HG02642 (cell line): ENCODE measurements around the gene CSDE1.
A peak's percentile ranks its signal among the peaks of the same experiment; 100 is the strongest.
"Not testable (repeated sequence)": the region's sequence is repeated elsewhere in the genome, so short reads cannot be mapped to it uniquely, and the experiment has no call there.

Source experiments
- ATAC-seq: cut with Tn5 transposase; IDR thresholded peaks from one replicate; pipeline ENCODE4 v1.9.1; 2021; ENCODE audit warnings: mild to moderate bottlenecking; ENCODE audit not compliant: unreplicated experiment, poor library complexity

CSDE1 gene

GRCh38 chr1:114757455-114758255, at the start of gene CSDE1:
Gene CSDE1, minus strand, starts transcription at chr1:114757984. Its CDS starts 18,094 bp downstream, at chr1:114739890.
- peak; percentile 88 for ATAC-seq

DNA sequence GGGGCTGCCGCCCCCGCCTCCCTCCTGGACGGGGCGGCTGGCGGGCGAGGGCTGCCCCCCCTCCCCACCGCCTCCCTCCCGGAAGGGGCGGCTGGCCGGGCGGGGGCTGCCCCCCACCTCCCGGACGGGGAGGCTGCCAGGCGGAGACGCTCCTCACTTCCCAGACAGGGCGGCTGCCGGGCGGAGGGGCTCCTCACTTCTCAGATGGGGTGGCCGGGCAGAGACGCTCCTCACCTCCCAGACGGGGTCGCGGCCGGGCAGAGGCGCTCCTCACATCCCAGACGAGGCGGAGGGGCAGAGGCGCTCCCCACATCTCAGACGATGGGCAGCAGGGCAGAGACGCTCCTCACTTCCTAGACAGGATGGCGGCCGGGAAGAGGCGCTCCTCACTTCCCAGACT, 46.7 kb upstream of the CSDE1 start:
- not testable (repeated sequence) for ATAC-seq

DNA sequence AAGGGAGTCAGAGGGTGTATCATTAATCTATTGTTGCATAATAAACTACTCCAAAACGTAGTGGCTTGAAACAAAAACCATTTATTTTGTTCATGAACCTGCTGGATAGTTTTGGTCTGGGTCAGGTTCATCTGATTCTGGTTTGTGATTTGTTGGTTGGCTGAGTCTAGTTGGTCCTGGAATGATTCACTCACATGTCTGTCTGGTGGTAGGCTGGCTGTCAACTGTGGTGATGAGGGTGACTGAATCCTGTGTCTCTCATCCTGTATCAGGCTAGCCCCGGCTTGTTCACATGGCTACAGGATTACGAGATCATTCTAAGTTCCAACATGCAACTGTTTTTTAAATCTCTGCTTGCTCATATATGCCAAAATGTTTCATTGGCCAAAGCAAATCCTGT, 45.2 kb upstream of the CSDE1 start:
- ATAC-seq: no peak

- no peak for ATAC-seq
These were observed 36.3 kb upstream of the CSDE1 start for GRCh38 chr1:114794038-114794437.

GRCh38 chr1:114790581-114790980, 32.8 kb upstream of the CSDE1 start:
- not testable (repeated sequence) for ATAC-seq

DNA sequence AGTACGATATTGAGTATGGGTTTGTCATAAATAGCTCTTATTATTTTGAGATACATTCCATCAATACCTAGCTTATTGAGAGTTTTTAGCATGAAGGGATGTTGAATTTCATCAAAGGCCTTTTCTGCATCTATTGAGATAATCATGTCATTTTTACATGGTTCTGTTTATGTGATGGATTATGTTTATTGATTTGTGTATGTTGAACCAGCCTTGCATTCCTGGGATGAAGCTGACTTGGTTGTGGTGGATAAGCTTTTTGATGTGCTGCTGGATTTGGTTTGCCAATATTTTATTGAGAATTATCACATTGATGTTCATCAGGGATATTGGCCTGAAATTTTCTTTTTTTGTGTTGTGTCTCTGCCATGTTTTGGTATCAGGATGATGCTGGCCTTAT, 28.7 kb upstream of the CSDE1 start:
- not testable (repeated sequence) for ATAC-seq

- ATAC-seq: no peak
These were observed 24.7 kb upstream of the CSDE1 start for GRCh38 chr1:114782476-114782875.

- peak; percentile 100 for ATAC-seq
These were observed 22.8 kb upstream of the CSDE1 start, which contains the start of gene SIKE1 for GRCh38 chr1:114780344-114781226. Gene SIKE1, minus strand, starts transcription at chr1:114780685. Its CDS starts 78 bp downstream, at chr1:114780607.

- no peak for ATAC-seq
These were observed 21.9 kb upstream of the CSDE1 start for GRCh38 chr1:114779722-114780121.

DNA sequence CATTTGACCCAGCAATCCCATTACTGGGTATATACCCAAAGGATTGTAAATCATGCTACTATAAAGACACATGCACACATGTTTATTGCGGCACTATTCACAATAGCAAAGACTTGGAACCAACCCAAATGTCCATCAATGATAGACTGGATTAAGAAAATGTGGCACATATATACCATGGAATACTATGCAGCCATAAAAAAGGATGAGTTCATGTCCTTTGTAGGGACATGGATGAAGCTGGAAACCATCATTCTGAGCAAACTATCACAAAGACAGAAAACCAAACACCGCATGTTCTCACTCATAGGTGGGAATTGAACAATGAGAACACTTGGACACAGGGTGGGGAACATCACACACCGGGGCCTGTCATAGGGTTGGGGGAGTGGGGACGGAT, 18.9 kb upstream of the CSDE1 start:
- ATAC-seq: not testable (repeated sequence)

GRCh38 chr1:114771992-114772391, 14.2 kb upstream of the CSDE1 start:
- ATAC-seq: no peak

DNA sequence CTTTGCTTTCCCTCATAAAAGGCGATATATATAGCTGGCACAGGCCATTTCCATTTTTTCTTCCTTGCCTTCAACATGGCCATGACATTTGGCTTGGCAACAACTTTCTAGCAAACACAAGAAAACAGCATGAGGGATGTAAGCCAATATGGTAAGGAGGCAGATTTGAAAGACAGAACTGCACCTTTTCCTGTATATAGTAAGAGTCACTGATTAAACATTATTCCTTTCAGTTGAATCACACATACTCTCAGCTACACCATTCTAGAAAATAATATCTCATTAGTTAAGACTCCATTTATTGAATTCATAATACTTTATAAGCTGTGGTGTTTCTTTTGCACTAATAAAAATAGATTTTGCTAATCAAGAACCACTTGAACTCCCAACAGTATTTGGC, 13.2 kb upstream of the CSDE1 start:
- no peak for ATAC-seq

GRCh38 chr1:114764689-114765088, 6.9 kb upstream of the CSDE1 start:
- no peak for ATAC-seq

- ATAC-seq: no peak
These were observed 560 bp upstream of the CSDE1 start for GRCh38 chr1:114758256-114758832.

DNA sequence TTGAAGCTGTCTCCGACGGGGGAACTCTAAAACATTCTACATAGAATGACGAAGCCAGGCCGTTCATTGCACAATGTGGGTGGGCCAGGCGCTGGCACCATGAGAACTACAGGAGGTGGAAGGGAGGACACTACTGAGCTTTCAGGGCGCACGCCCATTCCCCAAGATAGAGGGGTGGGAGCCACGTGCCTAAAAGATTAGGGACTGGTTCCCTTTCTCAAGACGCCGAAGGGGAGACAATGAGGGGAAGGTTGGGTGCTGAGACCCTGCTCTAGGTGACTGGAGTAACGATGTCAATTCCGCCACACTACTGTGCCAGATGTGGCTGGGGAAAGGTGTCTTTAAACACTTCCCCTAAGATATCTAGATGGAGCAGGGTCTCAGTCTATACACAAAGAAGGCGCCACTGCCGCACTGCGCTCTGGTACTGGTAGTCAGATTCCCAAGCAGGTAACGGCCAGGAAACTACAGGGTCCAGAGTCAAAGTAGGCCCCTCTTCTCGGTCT, 782 bp downstream of the CSDE1 start:
- no peak for ATAC-seq

- peak; percentile 36 for ATAC-seq
These were observed 1.5 kb downstream of the CSDE1 start for GRCh38 chr1:114756009-114756892.

DNA sequence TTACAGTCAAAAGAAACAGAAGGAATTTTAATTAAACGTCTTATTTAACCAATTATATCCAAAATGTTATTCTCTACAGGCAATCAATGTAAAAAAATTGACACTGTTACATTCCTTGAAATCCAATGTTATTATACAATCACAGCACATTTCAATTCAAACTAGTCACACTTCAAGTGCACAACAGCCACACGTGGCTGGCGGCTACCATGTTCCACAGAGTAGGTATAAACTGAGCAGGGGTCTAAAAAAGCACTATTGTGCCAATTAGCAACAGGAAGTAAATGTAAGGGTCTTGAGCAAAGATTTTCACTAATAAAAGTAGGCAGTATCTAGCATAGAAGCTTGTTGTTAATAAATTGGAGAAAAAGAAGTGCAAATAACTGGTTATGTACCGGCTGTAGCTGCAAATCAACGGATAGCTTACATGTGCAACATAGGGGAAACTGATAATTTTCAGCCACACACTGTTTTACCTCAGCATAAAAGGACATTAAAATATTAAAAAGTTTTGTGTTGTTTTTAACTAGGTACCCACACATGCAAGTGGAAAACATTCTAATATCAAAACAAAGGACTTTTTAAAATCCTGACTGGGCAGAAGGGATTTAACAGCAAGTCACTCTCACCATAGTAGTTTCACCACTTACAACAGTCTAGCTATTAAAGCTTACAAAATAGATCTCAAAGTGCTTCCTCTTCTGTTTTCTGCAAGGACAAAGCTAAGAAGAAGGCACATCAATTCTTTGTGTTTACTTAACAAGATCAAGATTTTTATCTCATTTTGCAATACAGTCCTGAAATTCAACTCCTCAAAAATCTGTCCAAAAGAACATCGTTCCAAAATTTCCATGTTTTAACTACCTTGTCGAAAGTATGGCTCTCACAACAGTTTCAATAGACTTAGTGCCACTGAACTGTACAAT, 2.5 kb downstream of the CSDE1 start:
- ATAC-seq: no peak

GRCh38 chr1:114753702-114754101, 4.1 kb downstream of the CSDE1 start:
- not testable (repeated sequence) for ATAC-seq

DNA sequence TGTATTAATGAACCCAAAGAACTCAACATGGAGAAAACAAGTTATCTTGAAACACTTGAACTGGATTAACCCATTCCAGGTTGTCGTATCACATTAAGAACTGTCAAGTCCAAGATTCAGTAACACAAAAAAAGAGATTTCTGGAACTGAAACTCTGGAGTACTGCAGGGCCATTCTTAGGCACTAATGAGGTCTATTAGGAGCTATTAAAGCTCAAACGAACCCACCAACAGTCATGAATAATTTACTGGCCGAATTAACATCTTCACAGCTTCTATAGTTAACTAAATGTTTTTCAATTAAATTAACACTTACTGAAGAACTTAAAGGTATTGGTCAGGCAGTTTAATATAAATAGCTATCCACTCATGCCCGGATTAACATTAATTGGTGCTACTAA, 4.6 kb downstream of the CSDE1 start:
- no peak for ATAC-seq
